ENCODE measurements around the gene BORCS5. TPM values are rescaled to one million over a fixed set of nuclear protein-coding genes. Genes with fewer than 3 reads are reported as not detected.
"Not testable (repeated sequence)": the region's sequence is repeated elsewhere in the genome, so short reads cannot be mapped to it uniquely, and the experiment has no call there.

The BORCS5 gene
- total and polyA plus RNA-seq, 7 experiments from 2014 or later, result 8.4 to 28.2 (median 18.6) TPM

DNA sequence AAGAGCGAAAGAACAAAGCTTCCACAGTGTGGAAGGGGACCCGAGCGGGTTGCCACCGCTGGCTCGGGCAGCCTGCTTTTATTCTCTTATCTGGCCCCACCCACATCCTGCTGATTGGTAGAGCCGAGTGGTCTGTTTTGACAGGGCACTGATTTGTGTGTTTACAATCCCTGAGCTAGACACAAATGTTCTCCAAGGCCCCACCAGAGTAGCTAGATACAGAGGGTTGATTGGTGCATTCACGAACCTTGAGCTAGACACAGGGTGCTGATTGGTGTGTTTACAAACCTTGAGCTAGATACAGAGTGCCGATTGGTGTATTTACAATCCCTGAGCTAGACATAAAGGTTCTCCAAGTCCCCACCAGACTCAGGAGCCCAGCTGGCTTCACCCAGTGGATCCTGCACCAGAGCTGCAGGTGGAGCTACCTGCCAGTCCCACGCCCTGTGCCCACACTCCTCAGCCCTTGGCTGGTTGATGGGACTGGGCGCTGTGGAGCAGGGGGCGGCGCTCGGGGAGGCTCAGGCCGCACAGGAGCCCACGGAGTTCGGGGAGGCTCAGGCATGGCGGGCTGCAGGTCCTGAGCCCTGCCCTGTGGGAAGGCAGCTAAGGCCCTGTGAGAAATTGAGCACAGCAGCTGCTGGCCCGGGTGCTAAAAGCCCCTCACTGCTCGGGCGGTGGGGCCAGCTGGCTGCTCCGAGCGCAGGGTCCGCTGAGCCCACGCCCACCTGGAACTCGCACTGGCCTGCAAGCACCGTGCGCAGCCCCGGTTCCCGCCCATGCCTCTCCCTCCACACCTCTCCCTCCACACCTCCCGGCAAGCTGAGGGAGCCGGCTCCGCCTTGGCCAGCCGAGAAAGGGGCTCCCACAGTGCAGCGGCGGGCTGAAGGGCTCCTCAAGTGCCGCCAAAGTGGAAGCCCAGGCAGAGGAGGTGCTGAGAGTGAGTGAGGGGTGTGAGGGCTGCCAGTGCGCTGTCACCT is 115.4 kb downstream of the BORCS5 start:
- CTCF ChIA-PET; ATAC-seq; intact Hi-C loops (cut with micrococcal nuclease); H3K9me3 Mint-ChIP-seq; H3K4me3 Mint-ChIP-seq; H3K27ac ChIP-seq (ENCODE audit: low read depth, low read length); DNase-seq; H3K27me3 Mint-ChIP-seq; H3K4me3 ChIP-seq (ENCODE audit: low read length); H3K9me3 ChIP-seq (ENCODE audit: control insufficient read depth in 2 of 3, low read length in 3 of 3); H3K27me3 ChIP-seq (ENCODE audit: control insufficient read depth in 2 of 2, insufficient read depth in 2 of 2, low read length in 2 of 2): not testable (repeated sequence)
- peaks cover 26 to 27% of the 10 kb centered on the region in 2 donors for H3K4me1 ChIP-seq (ENCODE audit: control insufficient read depth in 2 of 2, insufficient read depth in 2 of 2, low read length in 2 of 2)
- POLR2A ChIA-PET, result interaction anchor here (1.8 kb wide), 1 partner anchor 9 kb away, joined by 6 read pairs; no protein-coding TSS in a partner anchor
- Mint-ChIP-seq H3K4me1 (peaks cover 20 to 77% (median 49%) of the 10 kb centered on the region in 7 donors), H3K27ac (peak overlapping the region in 6 of 9 donors; percentile 56 to 76 (median 72)), H3K36me3 (peaks cover 20 to 68% (median 50%) of the 10 kb centered on the region in 5 donors)
- H3K36me3 ChIP-seq (ENCODE audit: control insufficient read depth in 2 of 3, insufficient read depth in 3 of 3, low read length in 3 of 3), result peaks cover 0 to 13% (median 0%) of the 10 kb centered on the region in 3 experiments

DNA sequence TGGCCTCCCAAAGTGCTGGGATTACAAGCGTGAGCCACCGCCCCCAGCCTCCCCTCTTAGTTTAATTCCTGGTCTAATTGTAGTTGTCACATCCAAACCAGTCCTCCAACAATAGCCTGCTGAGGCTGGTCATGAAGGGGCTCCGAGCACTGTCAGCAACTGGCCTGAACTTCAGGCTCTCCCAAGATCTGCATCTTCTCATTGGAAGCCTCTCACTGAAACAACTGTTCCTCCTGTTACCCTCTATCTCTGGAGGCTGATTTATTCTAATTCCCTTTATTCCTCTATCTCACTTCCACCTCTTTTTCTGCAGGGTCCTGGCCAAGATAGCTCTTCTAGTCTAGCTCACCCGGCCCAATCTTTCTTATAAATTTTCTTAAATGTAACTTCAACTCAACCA is 116.3 kb downstream of the BORCS5 start:
- H3K27me3 ChIP-seq (ENCODE audit: control insufficient read depth in 2 of 2, insufficient read depth in 2 of 2, low read length in 2 of 2), result no peaks in the 10 kb centered on the region
- ATAC-seq (no peak), DNase-seq (no peak)
- ChIA-PET POLR2A (interaction anchor here (1.3 to 1.8 kb wide), 2 partner anchors 8 to 10 kb away, joined by 5 to 6 read pairs; no protein-coding TSS in a partner anchor), CTCF (interaction anchor here (0.6 to 0.9 kb wide), 3 partner anchors 79 to 225 kb away, joined by 3 to 4 read pairs (median 3); no protein-coding TSS in a partner anchor)
- H3K4me1 ChIP-seq (ENCODE audit: control insufficient read depth in 2 of 2, insufficient read depth in 2 of 2, low read length in 2 of 2), result peaks cover 16 to 24% of the 10 kb centered on the region in 2 donors
- H3K4me3 Mint-ChIP-seq, result no peak overlapping the region
- H3K36me3 Mint-ChIP-seq, result peaks cover 24 to 75% (median 52%) of the 10 kb centered on the region in 5 donors
- peaks cover 0 to 1% (median 0%) of the 10 kb centered on the region in 11 donors for H3K9me3 Mint-ChIP-seq
- peak overlapping the region; percentile 49 to 95 (median 81) for H3K27ac Mint-ChIP-seq
- no peaks in the 10 kb centered on the region for H3K27me3 Mint-ChIP-seq
- peaks cover 0 to 19% (median 0%) of the 10 kb centered on the region in 3 experiments for H3K36me3 ChIP-seq (ENCODE audit: control insufficient read depth in 2 of 3, insufficient read depth in 3 of 3, low read length in 3 of 3)
- intact Hi-C loops (cut with micrococcal nuclease), result no loop called here
- no peaks in the 10 kb centered on the region for H3K9me3 ChIP-seq (ENCODE audit: control insufficient read depth in 2 of 3, low read length in 3 of 3)
- no peak overlapping the region for H3K4me3 ChIP-seq (ENCODE audit: low read length)
- H3K4me1 Mint-ChIP-seq, result peaks cover 15 to 71% (median 40%) of the 10 kb centered on the region in 7 donors
- no peak overlapping the region for H3K27ac ChIP-seq (ENCODE audit: low read depth, low read length)

DNA sequence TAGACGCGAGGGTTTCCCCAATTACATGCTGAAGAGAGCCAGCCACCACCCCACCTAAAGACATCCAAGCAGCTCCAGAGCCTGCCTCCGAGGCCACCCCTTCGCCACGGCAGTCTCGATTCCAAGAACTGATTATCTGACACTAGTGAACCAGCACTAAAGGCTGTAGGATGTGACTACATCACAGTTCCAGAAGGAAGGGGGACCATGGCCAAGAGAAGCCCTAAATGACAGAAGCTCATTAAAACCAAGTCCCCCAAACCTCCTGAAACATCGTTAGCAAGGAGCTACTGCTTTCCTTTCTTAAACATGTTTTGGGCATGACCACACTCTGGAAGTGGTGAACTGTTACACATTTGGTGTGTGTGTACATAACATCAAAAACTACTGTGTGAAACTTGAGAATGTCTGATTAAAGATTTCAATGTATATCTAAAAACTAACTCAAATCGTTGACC is 117.6 kb downstream of the BORCS5 start:
- H3K4me1 Mint-ChIP-seq, result peaks cover 10 to 69% (median 36%) of the 10 kb centered on the region in 7 donors
- peaks cover 18 to 74% (median 56%) of the 10 kb centered on the region in 5 donors for H3K36me3 Mint-ChIP-seq
- no peaks in the 10 kb centered on the region for H3K27me3 Mint-ChIP-seq

DNA sequence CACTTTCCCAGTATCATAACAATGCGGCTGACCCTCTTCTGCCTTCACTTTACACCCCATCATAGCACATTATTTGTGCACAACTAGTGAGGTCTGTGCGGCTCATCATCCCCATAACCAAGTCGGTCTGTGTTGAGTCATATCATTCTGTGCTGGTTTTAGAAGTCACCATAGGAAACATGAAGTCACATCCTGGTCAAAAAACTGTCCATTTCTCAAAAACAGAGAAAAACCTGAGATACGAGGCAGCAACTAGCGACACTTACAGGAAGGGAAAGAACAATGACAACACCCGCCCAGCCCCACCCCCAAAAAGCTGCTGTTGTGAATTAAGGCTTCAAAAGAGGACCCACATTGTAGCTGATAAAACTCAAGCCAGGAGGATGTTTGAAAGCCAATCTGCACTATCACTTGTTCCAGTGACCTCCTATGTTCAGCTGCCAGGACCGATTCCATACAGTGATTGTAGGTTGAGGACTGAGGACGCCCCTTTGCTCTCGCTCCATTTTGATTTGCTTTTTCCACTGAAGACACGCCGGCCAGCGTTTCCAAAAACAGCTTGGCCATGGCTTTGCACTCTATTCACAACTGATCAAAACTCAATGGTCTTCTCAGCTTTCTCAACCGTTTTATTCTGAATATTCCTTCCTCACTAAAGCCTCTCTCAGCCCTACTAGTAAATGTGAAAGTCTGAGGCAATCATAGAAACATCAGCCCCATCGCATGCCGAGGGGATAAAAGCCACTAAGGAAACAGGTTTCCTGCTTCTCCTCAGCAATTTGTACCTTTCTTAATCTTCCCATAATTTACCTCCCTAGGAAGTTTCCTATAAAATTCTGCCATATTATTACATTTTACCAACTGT is 118.3 kb downstream of the BORCS5 start:
- CTCF ChIA-PET, result interaction anchor here (0.6 to 1.1 kb wide), 4 partner anchors 9 to 229 kb away, joined by 3 read pairs; no protein-coding TSS in a partner anchor
- Histone ChIP-seq H3K27ac (ENCODE audit: low read depth, low read length) (peak overlapping the region; percentile 39), H3K27me3 (ENCODE audit: control insufficient read depth in 2 of 2, insufficient read depth in 2 of 2, low read length in 2 of 2) (no peaks in the 10 kb centered on the region), H3K4me1 (ENCODE audit: control insufficient read depth in 2 of 2, insufficient read depth in 2 of 2, low read length in 2 of 2) (peaks cover 7 to 17% of the 10 kb centered on the region in 2 donors), H3K9me3 (ENCODE audit: control insufficient read depth in 2 of 3, low read length in 3 of 3) (no peaks in the 10 kb centered on the region), H3K36me3 (ENCODE audit: control insufficient read depth in 2 of 3, insufficient read depth in 3 of 3, low read length in 3 of 3) (peaks cover 0 to 32% (median 4%) of the 10 kb centered on the region in 3 experiments), H3K4me3 (ENCODE audit: low read length) (peak overlapping the region; percentile 7)
- H3K27ac Mint-ChIP-seq, result peak overlapping the region; percentile 72 to 95 (median 91)
- H3K4me1 Mint-ChIP-seq, result peaks cover 10 to 72% (median 42%) of the 10 kb centered on the region in 7 donors
- intact Hi-C loops (cut with micrococcal nuclease), result loop anchor here (1.0 to 2.0 kb wide), 10 partner anchors 7 to 826 kb away; partner anchors contain the start of genes DUSP16 (in 1 of the 2), ETV6 (in 1 of the 2) and GPR19 (in 1 of the 2)
- DNase-seq, result peak in 3 of 9 donors; percentile 22 to 49 (median 37)
- POLR2A ChIA-PET, result interaction anchor here (0.8 to 3.2 kb wide), 5 partner anchors 9 to 220 kb away, joined by 3 to 19 read pairs (median 3); partner anchors contain the start of gene GPR19
- H3K4me3 Mint-ChIP-seq, result peak overlapping the region in 9 of 10 donors; percentile 11 to 76 (median 43)
- ATAC-seq, result peak; percentile 84
- H3K36me3 Mint-ChIP-seq, result peaks cover 13 to 76% (median 59%) of the 10 kb centered on the region in 5 donors
- H3K27me3 Mint-ChIP-seq, result no peaks in the 10 kb centered on the region
- peaks cover 0 to 1% (median 0%) of the 10 kb centered on the region in 11 donors for H3K9me3 Mint-ChIP-seq

More for the DNA sequence above, 117.6 kb downstream of the BORCS5 start:
- POLR2A ChIA-PET, result interaction anchor here (0.6 to 3.2 kb wide), 8 partner anchors 8 to 221 kb away, joined by 3 to 19 read pairs (median 4); partner anchors contain the start of gene GPR19
- Histone ChIP-seq H3K9me3 (ENCODE audit: control insufficient read depth in 2 of 3, low read length in 3 of 3) (no peaks in the 10 kb centered on the region), H3K27ac (ENCODE audit: low read depth, low read length) (peak overlapping the region; percentile 39), H3K4me3 (ENCODE audit: low read length) (no peak overlapping the region), H3K4me1 (ENCODE audit: control insufficient read depth in 2 of 2, insufficient read depth in 2 of 2, low read length in 2 of 2) (peaks cover 7 to 17% of the 10 kb centered on the region in 2 donors), H3K27me3 (ENCODE audit: control insufficient read depth in 2 of 2, insufficient read depth in 2 of 2, low read length in 2 of 2) (no peaks in the 10 kb centered on the region), H3K36me3 (ENCODE audit: control insufficient read depth in 2 of 3, insufficient read depth in 3 of 3, low read length in 3 of 3) (peaks cover 0 to 26% (median 3%) of the 10 kb centered on the region in 3 experiments)
- DNase-seq (peak in 1 of 9 donors; percentile 40), ATAC-seq (peak; percentile 38)
- Mint-ChIP-seq H3K9me3 (peaks cover 0 to 1% (median 0%) of the 10 kb centered on the region in 11 donors), H3K27ac (peak overlapping the region; percentile 72 to 95 (median 91)), H3K4me3 (peak overlapping the region in 8 of 10 donors; percentile 1 to 76 (median 45))
- CTCF ChIA-PET, result interaction anchor here (0.6 to 1.1 kb wide), 3 partner anchors 9 to 229 kb away, joined by 3 read pairs; no protein-coding TSS in a partner anchor
- intact Hi-C loops (cut with micrococcal nuclease), result loop anchor here (1.0 to 2.0 kb wide), 7 partner anchors 8 to 826 kb away; partner anchors contain the start of genes DUSP16 (in 1 of the 2), ETV6 (in 1 of the 2) and GPR19 (in 1 of the 2)

DNA sequence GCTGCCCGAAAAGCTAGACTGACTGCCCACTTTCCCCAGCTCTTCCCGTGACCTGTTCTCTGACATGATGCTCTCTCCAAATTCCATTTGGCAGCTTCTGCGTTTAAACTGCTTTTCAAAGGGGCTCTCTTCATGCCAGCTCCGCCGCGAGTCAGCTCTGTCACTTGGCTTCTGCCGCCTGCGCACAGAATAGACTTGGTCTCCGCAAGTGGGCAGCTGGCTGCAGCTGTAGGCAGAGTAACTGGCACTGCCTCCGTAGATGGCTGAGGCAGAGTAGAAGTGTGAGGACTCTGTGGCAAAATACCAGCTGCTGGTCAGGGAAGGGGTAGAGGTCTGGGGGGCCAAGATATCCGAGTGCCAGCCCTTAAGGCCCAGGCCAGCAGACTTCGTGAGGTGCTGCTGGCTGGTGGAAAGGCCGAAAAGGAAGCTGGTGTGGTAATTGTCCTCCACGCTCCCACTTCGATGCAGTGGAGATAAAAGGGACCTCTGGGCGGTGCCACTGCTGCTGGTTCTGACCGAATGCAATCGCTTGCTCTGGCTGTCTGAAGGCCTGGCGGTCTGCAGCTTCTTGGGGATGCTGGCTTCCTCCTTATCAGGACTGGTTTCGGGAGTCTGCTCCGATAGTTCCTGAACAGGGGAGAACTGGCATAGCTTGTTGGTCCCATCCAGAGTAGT is 120.1 kb downstream of the BORCS5 start:
- H3K27me3 Mint-ChIP-seq, result no peaks in the 10 kb centered on the region
- Histone ChIP-seq H3K27ac (ENCODE audit: low read depth, low read length) (no peak overlapping the region), H3K27me3 (ENCODE audit: control insufficient read depth in 2 of 2, insufficient read depth in 2 of 2, low read length in 2 of 2) (no peaks in the 10 kb centered on the region), H3K36me3 (ENCODE audit: control insufficient read depth in 2 of 3, insufficient read depth in 3 of 3, low read length in 3 of 3) (peaks cover 0 to 36% (median 4%) of the 10 kb centered on the region in 3 experiments), H3K9me3 (ENCODE audit: control insufficient read depth in 2 of 3, low read length in 3 of 3) (no peaks in the 10 kb centered on the region), H3K4me1 (ENCODE audit: control insufficient read depth in 2 of 2, insufficient read depth in 2 of 2, low read length in 2 of 2) (peaks cover 20 to 29% of the 10 kb centered on the region in 2 donors), H3K4me3 (ENCODE audit: low read length) (no peak overlapping the region)
- peak overlapping the region in 7 of 9 donors; percentile 48 to 88 (median 77) for H3K27ac Mint-ChIP-seq
- no peak for ATAC-seq
- peaks cover 6 to 63% (median 53%) of the 10 kb centered on the region in 5 donors for H3K36me3 Mint-ChIP-seq
- POLR2A ChIA-PET, result interaction anchor here (0.6 to 3.2 kb wide), 5 partner anchors 11 to 237 kb away, joined by 3 to 19 read pairs (median 4); no protein-coding TSS in a partner anchor
- H3K9me3 Mint-ChIP-seq, result peaks cover 0 to 1% (median 0%) of the 10 kb centered on the region in 11 donors
- intact Hi-C loops (cut with micrococcal nuclease), result no loop called here
- H3K4me3 Mint-ChIP-seq, result no peak overlapping the region
- DNase-seq, result no peak
- peaks cover 14 to 70% (median 44%) of the 10 kb centered on the region in 7 donors for H3K4me1 Mint-ChIP-seq
- CTCF ChIA-PET, result interaction anchor here (0.7 to 1.1 kb wide), 4 partner anchors 9 to 646 kb away, joined by 3 to 4 read pairs (median 3); no protein-coding TSS in a partner anchor

Measured in naive thymus-derived CD4-positive, alpha-beta T cell (primary cell).